Gastrocnemius medialis (tissue), 4 donors: ENCODE data around the gene TEX14. TPM values are rescaled to one million over a fixed set of nuclear protein-coding genes. Genes with fewer than 3 reads are reported as not detected.

Experiments used
- ATAC-seq, 2 donors: fragments of 150-250 bp; one replicate each; pipeline ENCODE4 v1.9.1; 2016
- DNase-seq, 2 donors: peaks; one replicate each; pipeline ENCODE4 v3.0.0-alpha.2; 2019
- H3K27ac ChIP-seq, 4 donors: fragments of 200-600 bp; sonication (generic); 1 replicate in 1 of 4; 2 replicates in 3 of 4; pipeline ENCODE4 v1.5.1; 2016 to 2018; ENCODE audit warnings: mild to moderate bottlenecking in 2 of 4, moderate library complexity in 1 of 4
- H3K27me3 ChIP-seq, 3 donors: fragments of 200-600 bp; sonication (generic) in 2 of 3; 1 replicate in 1 of 3; 2 replicates in 2 of 3; pipeline versions ENCODE4 v1.5.1 to v1.6.0; 2016 to 2019; ENCODE audit warnings: mild to moderate bottlenecking in 1 of 3, moderate library complexity in 1 of 3
- H3K36me3 ChIP-seq, 2 donors: fragments of 200-600 bp; sonication (generic) in 1 of 2; one replicate each; pipeline ENCODE4 v1.5.1; 2017 to 2018
- H3K4me1 ChIP-seq, 2 donors: fragments of 200-600 bp; sonication (generic) in 1 of 2; one replicate each; pipeline ENCODE4 v1.5.1; 2016 to 2017; ENCODE audit warnings: mild to moderate bottlenecking in 2 of 2
- H3K4me3 ChIP-seq, 4 donors: fragments of 200-600 bp; sonication (generic) in 3 of 4; 1 replicate in 1 of 4; 2 replicates in 3 of 4; pipeline ENCODE4 v1.5.1; 2016 to 2019; ENCODE audit warnings: mild to moderate bottlenecking in 2 of 4
- H3K9me3 ChIP-seq, 3 donors: fragments of 200-600 bp; sonication (generic) in 2 of 3; 1 replicate in 1 of 3; 2 replicates in 2 of 3; pipeline ENCODE4 v1.5.1; 2016 to 2019
- CTCF ChIP-seq, 5 experiments: fragments of 450-650 bp in 3 of 5; fragments of 200-600 bp in 2 of 5; sonication (generic) in 2 of 5; IDR thresholded peaks in 4 of 5; conservative IDR thresholded peaks in 1 of 5; 1 replicate in 4 of 5; 2 replicates in 1 of 5; pipeline ENCODE4 v1.5.1; 2016 to 2019; ENCODE audit warnings: antibody characterized with exemption in 5 of 5, mild to moderate bottlenecking in 3 of 5, moderate library complexity in 3 of 5
- POLR2A ChIP-seq, 2 donors: fragments of 450-650 bp; IDR thresholded peaks; one replicate each; pipeline ENCODE4 v1.6.1; 2017; ENCODE audit warnings: antibody characterized with exemption in 2 of 2, mild to moderate bottlenecking in 2 of 2, moderate library complexity in 2 of 2
- in situ Hi-C, 4 donors: fragments of 200-750 bp; cut with MboI; loops; one replicate each; pipeline versions ENCODE4 v1.15.0 to v1.8.0; 2017; ENCODE audit warnings: low sequenced_read_pairs in 4 of 4
- intact Hi-C: fragments of 100-400 bp; cut with DNase I; formaldehyde crosslinking; loops from one replicate; pipeline ENCODE4 v1.15.1; 2023; ENCODE audit warnings: low total_unique reads
- total RNA-seq, 4 donors: library from RNA; depleted of rRNA; stranded (reverse); fragments of >200 nt; gene quantifications; one replicate each; pipeline versions ENCODE4 v1.1.0 to v1.2.3, GENCODE V29; 2016

Gene TEX14
- total RNA-seq, 4 donors from 2014 or later, result not detected

- Histone ChIP-seq H3K27ac (no peak overlapping the region), H3K27me3 (no peaks in the 10 kb centered on the region), H3K4me1 (no peaks in the 10 kb centered on the region), H3K36me3 (peaks cover 0 to 98% of the 10 kb centered on the region in 2 donors), H3K9me3 (no peaks in the 10 kb centered on the region), H3K4me3 (no peak overlapping the region)
- ATAC-seq (peak in 1 of 2 donors; percentile 39), DNase-seq (no peak)
- in situ Hi-C loops (loop anchor here in 2 of 4 donors (25.0 kb wide), 2 partner anchors 155 to 505 kb away; no protein-coding TSS in a partner anchor), intact Hi-C loops (no loop called here)
- TF ChIP-seq CTCF (IDR thresholded peaks at IDR 0.05 in 4 of 5, conservative IDR thresholded peaks at IDR 0.05 in 1 of 5), result no peak
- no peak for TF ChIP-seq POLR2A (IDR thresholded peaks at IDR 0.05)
Measured at GRCh38 chr17:58507123-58507634, 184.7 kb downstream of the TEX14 start.

Other genes with a start within 250 kb of the TEX14 start
- not detected for gene HSF5, start 203.6 kb downstream of the TEX14 start, total RNA-seq
- 10 to 100 TPM in 3 of 4 donors, 1 to 10 TPM in 1; 7.9 to 16.1 (median 11.1) TPM for gene MTMR4, start 177.4 kb downstream of the TEX14 start, total RNA-seq
- 10 to 100 TPM in 2 of 4 donors, 1 to 10 TPM in 2; 6.4 to 18.7 (median 12.5) TPM for gene RAD51C, start 557 bp upstream of the TEX14 start, total RNA-seq
- under 1 TPM in 2 of 4 donors, not detected in 2; 0.04 to 0.07 TPM for gene PPM1E, start 63.8 kb upstream of the TEX14 start, total RNA-seq